Hepatocyte (in vitro differentiated cells): ENCODE results near the gene NEB. TPM values are rescaled to one million over a fixed set of nuclear protein-coding genes. Genes with fewer than 3 reads are reported as not detected.

Source experiments
- DNase-seq: peaks from one replicate; pipeline ENCODE4 v3.0.0-alpha.2; 2016; ENCODE audit warnings: low spot score
- H2AFZ ChIP-seq: fragments of 200-600 bp; sonication (generic); 2 replicates; pipeline ENCODE4 v1.6.0; 2016; ENCODE audit warnings: antibody characterized with exemption, mild to moderate bottlenecking
- H3K27ac ChIP-seq: fragments of 200-600 bp; sonication (generic); 2 replicates; pipeline ENCODE4 v1.5.1; 2016; ENCODE audit warnings: mild to moderate bottlenecking
- H3K27me3 ChIP-seq: fragments of 200-600 bp; sonication (generic); 2 replicates; pipeline ENCODE4 v1.6.1; 2016
- H3K36me3 ChIP-seq: fragments of 200-600 bp; sonication (generic); replicated peaks from 2 replicates; pipeline ENCODE4 v1.5.1; 2016; ENCODE audit warnings: low read depth; ENCODE audit not compliant: insufficient read depth
- H3K4me1 ChIP-seq: fragments of 200-600 bp; sonication (generic); 2 replicates; pipeline ENCODE4 v1.5.1; 2016; ENCODE audit warnings: mild to moderate bottlenecking, moderate library complexity; ENCODE audit not compliant: insufficient read depth
- H3K4me2 ChIP-seq: fragments of 200-600 bp; sonication (generic); 2 replicates; pipeline ENCODE4 v1.6.0; 2016
- H3K4me3 ChIP-seq: fragments of 200-600 bp; sonication (generic); 2 replicates; pipeline ENCODE4 v1.5.1; 2016; ENCODE audit warnings: mild to moderate bottlenecking
- H3K79me2 ChIP-seq: fragments of 200-600 bp; sonication (generic); 2 replicates; pipeline ENCODE4 v1.6.0; 2017; ENCODE audit warnings: mild to moderate bottlenecking
- H3K9me2 ChIP-seq: fragments of 200-600 bp; sonication (generic); replicated peaks from 2 replicates; pipeline ENCODE4 v1.6.0; 2017; ENCODE audit warnings: mild to moderate bottlenecking; ENCODE audit not compliant: insufficient read depth
- H3K9me3 ChIP-seq: fragments of 200-600 bp; sonication (generic); 2 replicates; pipeline ENCODE4 v1.5.1; 2016; ENCODE audit warnings: low read depth, mild to moderate bottlenecking
- H4K20me1 ChIP-seq: fragments of 200-600 bp; sonication (generic); 2 replicates; pipeline ENCODE4 v1.6.0; 2016; ENCODE audit warnings: mild to moderate bottlenecking; ENCODE audit not compliant: insufficient read depth, poor library complexity, severe bottlenecking
- EZH2 ChIP-seq: fragments of 200-600 bp; sonication (generic); IDR thresholded peaks from 2 replicates; pipeline ENCODE4 v1.6.1; 2016; ENCODE audit warnings: antibody characterized with exemption, mild to moderate bottlenecking, borderline replicate concordance
- EZH2phosphoT487 ChIP-seq: fragments of 200-600 bp; sonication (generic); IDR thresholded peaks from one replicate; pipeline ENCODE4 v1.6.1; 2018; ENCODE audit warnings: antibody characterized with exemption, mild to moderate bottlenecking, low read depth, moderate library complexity; ENCODE audit not compliant: unreplicated experiment, severe bottlenecking
- WGBS: methylation state at CpG from one replicate; pipeline ENCODE4 v1.1.6; 2016; ENCODE audit warnings: low lambda C conversion rate; ENCODE audit errors: missing lambda C conversion rate; 5-methylcytosine and 5-hydroxymethylcytosine counted together
- polyA plus RNA-seq: library from polyadenylated mRNA; unstranded; fragments of >200 nt; fragmentation: Nextera tagmentation; extraction: Ambion mirVana; gene quantifications from 2 replicates; pipeline ENCODE4 v1.2.1, GENCODE V29; 2016
- total RNA-seq: library from RNA; depleted of rRNA; stranded (reverse); fragments of >200 nt; gene quantifications from 2 replicates; pipeline ENCODE4 v1.2.3, GENCODE V29; 2014
- TF ChIP-seq, protein P1 (sequence below): fragments of 200-600 bp; sonication (generic); IDR thresholded peaks from 2 replicates; pipeline ENCODE4 v1.5.1; 2016; ENCODE audit warnings: antibody characterized with exemption, mild to moderate bottlenecking; ENCODE audit not compliant: poor library complexity

The NEB gene
- total and polyA plus RNA-seq, 2 experiments from 2014 or later, result 0.75 to 2.2 TPM

DNA sequence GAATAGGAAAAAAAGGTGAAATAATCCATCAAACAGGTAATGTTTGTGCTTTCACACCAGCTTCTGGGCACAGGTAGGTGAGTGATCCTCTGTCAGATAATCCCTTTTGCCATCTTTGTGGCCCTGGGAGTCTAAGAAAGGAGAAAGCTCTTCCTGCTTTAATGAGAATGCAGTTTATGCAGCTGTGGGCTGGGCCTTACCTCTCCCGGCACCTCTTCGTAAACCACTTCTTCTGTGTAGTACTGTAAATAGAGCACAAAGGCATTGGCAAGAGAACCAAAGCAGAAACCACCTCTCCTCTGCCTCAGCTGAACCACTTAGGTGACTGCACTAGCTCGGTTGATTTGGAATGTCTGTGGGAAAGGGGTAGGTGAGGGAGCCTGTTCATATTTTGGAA, 4.9 kb downstream of the NEB start:
- H3K27me3 ChIP-seq, result no peaks in the 10 kb centered on the region
- no peaks in the 10 kb centered on the region for H3K9me3 ChIP-seq
- H3K36me3 ChIP-seq, result no peaks in the 10 kb centered on the region
- no peaks in the 10 kb centered on the region for H3K79me2 ChIP-seq
- DNase-seq, result no peak
- no peaks in the 10 kb centered on the region for H3K9me2 ChIP-seq
- H2AFZ ChIP-seq, result no peak overlapping the region
- H3K4me1 ChIP-seq, result no peaks in the 10 kb centered on the region
- H3K27ac ChIP-seq, result no peak overlapping the region
- H3K4me3 ChIP-seq, result no peak overlapping the region
- no peaks in the 10 kb centered on the region for H4K20me1 ChIP-seq
- TF ChIP-seq EZH2phosphoT487 (no peak), EZH2 (no peak)
- TF ChIP-seq, protein P1, sequence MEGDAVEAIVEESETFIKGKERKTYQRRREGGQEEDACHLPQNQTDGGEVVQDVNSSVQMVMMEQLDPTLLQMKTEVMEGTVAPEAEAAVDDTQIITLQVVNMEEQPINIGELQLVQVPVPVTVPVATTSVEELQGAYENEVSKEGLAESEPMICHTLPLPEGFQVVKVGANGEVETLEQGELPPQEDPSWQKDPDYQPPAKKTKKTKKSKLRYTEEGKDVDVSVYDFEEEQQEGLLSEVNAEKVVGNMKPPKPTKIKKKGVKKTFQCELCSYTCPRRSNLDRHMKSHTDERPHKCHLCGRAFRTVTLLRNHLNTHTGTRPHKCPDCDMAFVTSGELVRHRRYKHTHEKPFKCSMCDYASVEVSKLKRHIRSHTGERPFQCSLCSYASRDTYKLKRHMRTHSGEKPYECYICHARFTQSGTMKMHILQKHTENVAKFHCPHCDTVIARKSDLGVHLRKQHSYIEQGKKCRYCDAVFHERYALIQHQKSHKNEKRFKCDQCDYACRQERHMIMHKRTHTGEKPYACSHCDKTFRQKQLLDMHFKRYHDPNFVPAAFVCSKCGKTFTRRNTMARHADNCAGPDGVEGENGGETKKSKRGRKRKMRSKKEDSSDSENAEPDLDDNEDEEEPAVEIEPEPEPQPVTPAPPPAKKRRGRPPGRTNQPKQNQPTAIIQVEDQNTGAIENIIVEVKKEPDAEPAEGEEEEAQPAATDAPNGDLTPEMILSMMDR, result no peak
- no peak overlapping the region for H3K4me2 ChIP-seq
- WGBS, result 94% methylated on average over 3 of the region's 3 CpGs

DNA sequence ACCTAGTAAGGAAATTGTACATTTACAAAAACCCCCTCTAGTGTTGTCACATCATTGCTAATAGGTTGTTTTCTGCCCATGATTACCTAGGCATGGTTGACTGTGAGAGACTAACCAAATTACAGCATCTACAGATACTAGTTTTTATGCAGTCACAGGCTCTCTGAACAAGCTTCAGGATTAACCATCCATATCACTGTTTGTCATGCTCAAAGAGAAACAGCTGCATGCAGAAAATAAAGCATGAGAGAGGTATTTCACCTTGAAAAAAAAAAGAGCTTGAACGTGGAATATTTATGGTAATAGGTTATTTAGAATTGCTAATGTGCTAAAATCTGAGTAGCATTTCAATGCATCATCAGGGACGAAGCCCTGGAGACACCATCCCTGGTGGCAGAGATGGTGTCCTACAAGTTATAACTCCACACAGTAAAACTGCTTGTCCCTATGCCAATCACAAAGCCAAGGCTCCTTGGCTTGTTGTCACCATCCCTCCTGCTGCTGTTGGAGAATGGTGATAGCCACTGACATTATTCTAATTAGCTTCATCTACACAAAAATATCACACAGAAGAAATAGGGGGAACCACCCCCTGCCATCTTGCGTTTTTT, 5.4 kb downstream of the NEB start:
- H3K27ac ChIP-seq, result no peak overlapping the region
- no peaks in the 10 kb centered on the region for H3K36me3 ChIP-seq
- H3K4me2 ChIP-seq, result no peak overlapping the region

DNA sequence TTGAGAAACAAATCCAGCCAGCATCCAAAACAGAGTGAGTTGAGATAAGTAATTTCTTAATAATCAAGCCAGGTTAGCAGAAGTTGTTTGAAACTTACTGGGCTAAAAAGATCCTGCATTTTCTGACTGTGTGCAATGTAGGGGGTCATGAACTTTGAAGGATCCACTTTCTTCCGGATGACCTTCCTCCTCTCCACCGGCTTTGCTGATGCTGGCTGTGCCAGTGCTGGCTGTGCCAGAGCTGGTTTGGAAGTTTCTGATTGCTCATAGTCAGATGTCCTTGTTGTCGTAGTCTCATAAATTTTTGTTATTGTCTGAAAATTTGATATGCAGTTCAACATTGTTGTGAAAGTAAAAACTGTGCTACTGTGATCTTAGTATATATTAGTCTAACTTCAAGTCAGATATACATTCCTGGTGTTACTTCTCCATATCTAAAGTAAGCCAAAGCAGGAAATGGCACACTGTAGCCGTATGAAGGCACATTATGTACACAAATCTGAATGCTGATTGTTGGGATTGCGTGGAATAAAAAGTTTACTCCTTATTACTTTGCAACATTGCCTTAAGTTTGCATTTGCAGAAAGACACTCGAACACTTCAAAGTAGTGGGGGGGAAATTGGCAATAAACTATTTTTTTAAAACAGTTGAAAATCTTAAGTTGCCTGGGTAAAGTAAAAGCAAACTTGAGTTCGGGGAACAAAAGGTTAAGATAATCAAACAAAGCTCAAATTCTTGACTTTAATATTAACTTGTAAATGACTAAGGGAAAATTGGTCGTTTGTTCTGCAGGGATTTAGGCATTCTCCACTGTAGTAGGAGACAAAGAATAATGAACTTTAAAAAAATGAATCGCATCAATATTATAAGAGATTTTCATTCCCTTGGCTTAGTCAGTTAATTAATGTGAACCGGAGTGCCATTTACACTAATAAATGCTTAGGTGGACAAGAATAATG, 6.4 kb downstream of the NEB start:
- DNase-seq, result no peak
- peak overlapping the region; percentile 1 for H2AFZ ChIP-seq
- H3K79me2 ChIP-seq, result no peaks in the 10 kb centered on the region
- H3K27me3 ChIP-seq, result no peaks in the 10 kb centered on the region
- no peaks in the 10 kb centered on the region for H3K9me3 ChIP-seq
- H3K36me3 ChIP-seq, result no peaks in the 10 kb centered on the region
- H3K27ac ChIP-seq, result no peak overlapping the region
- H3K4me1 ChIP-seq, result no peaks in the 10 kb centered on the region
- no peaks in the 10 kb centered on the region for H3K9me2 ChIP-seq
- H3K4me2 ChIP-seq, result no peak overlapping the region
- H4K20me1 ChIP-seq, result no peaks in the 10 kb centered on the region
- TF ChIP-seq, protein P1, result no peak
- TF ChIP-seq EZH2 (no peak), EZH2phosphoT487 (no peak)
- H3K4me3 ChIP-seq, result no peak overlapping the region
- WGBS, result 63% methylated on average over 10 of the region's 10 CpGs

More for the DNA sequence above, 5.4 kb downstream of the NEB start:
- H3K4me1 ChIP-seq, result no peaks in the 10 kb centered on the region
- no peak overlapping the region for H2AFZ ChIP-seq
- H3K9me3 ChIP-seq, result no peaks in the 10 kb centered on the region
- no peaks in the 10 kb centered on the region for H3K79me2 ChIP-seq
- DNase-seq, result no peak
- H3K9me2 ChIP-seq, result no peaks in the 10 kb centered on the region
- H3K4me3 ChIP-seq, result no peak overlapping the region
- TF ChIP-seq EZH2 (no peak), EZH2phosphoT487 (no peak)
- TF ChIP-seq, protein P1, result no peak
- no peaks in the 10 kb centered on the region for H3K27me3 ChIP-seq
- no peaks in the 10 kb centered on the region for H4K20me1 ChIP-seq
- 66% methylated on average over 3 of the region's 3 CpGs for WGBS
